ENCODE data around the gene ZBED2.

DNA sequence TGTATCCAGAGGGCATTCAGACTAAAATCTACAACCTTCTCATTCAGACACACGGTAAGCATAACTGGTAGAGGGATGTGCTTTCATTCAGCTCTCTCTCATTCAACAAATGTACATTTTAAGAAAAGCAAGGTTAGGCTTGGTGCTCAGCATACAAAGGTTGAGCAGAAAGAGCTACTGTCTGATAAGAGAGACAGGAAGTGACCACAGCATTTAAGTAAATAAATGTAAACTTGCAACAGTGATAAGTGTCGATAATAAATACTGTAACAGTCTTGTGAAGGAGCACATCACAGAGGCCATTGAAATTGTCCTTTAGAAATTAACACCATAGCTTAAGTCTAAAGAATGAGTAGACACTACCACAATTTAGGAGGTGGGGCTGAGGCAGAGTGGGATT, 49.8 kb downstream of the ZBED2 start:
- TF ChIP-seq CTCF (conservative IDR thresholded peaks at IDR 0.05; ENCODE audit: low read depth, low read length) (no peak), EZH2phosphoT487 (IDR thresholded peaks at IDR 0.05; ENCODE audit: borderline replicate concordance, low read length) (no peak)
